Measurements from ENCODE around the gene TUBA1A. TPM values are rescaled to one million over a fixed set of nuclear protein-coding genes. Genes with fewer than 3 reads are reported as not detected.
"Not testable (repeated sequence)": the region's sequence is repeated elsewhere in the genome, so short reads cannot be mapped to it uniquely, and the experiment has no call there.

TUBA1A gene
- total RNA-seq, 1 donor from 2014 or later: 347 TPM

DNA sequence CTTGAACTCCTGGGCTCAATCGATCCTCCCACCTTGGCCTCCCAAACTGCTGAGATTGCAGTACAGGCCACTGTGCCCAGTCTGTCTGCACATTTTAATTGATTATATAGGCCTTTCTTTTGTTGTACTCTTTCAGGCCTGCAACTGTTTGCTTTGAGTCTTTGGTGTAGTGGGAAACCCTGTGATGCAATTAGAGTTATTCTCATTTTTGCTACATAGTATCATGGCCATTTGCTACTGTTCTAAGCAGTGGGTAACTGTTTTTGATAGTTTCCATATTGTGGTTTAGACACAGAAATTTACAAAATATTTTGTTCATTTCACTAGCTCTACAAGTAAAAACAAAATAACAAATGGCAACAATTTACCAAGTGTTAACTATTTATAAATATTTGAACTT is 51.4 kb downstream of the TUBA1A start:
- Mint-ChIP-seq H3K27me3 (ENCODE audit: low read depth) (no peaks in the 10 kb centered on the region), H3K9me3 (no peaks in the 10 kb centered on the region), H3K4me3 (no peak overlapping the region), H3K36me3 (no peaks in the 10 kb centered on the region), H3K27ac (no peak overlapping the region), H3K4me1 (peaks cover 12% of the 10 kb centered on the region)
- TF ChIP-seq CTCF (IDR thresholded peaks at IDR 0.05; ENCODE audit: unreplicated experiment): no peak
- no peak for DNase-seq (ENCODE audit: low spot score in 2 of 2, unreplicated experiment in 2 of 2)

GRCh38 chr12:49136997-49137396 is 51.9 kb downstream of the TUBA1A start:
- H3K27me3 Mint-ChIP-seq (ENCODE audit: low read depth); H3K36me3 Mint-ChIP-seq; H3K9me3 Mint-ChIP-seq; DNase-seq (ENCODE audit: low spot score in 2 of 2, unreplicated experiment in 2 of 2); H3K27ac Mint-ChIP-seq; H3K4me3 Mint-ChIP-seq: not testable (repeated sequence)
- H3K4me1 Mint-ChIP-seq: peaks cover 17% of the 10 kb centered on the region

Other genes starting within 250 kb of the TUBA1A start
- gene ARF3, start 231.6 kb downstream of the TUBA1A start, total RNA-seq: 123 to 125 TPM (median 125 TPM) in 3 replicates
- gene WNT10B, start 217.3 kb downstream of the TUBA1A start, total RNA-seq: 0.77 to 1.2 TPM (median 0.98 TPM) in 3 replicates
- not detected in 3 replicates for gene WNT1, start 210.8 kb downstream of the TUBA1A start, total RNA-seq
- 0.27 to 0.36 TPM (median 0.29 TPM) in 3 replicates for gene DDN, start 189.7 kb downstream of the TUBA1A start, total RNA-seq
- gene PRKAG1, start 170.3 kb downstream of the TUBA1A start, total RNA-seq: 58.7 to 61.8 TPM (median 59.4 TPM) in 3 replicates
- 125 to 137 TPM (median 136 TPM) in 3 replicates for gene KMT2D, start 128.3 kb downstream of the TUBA1A start, total RNA-seq
- gene RHEBL1, start 119.1 kb downstream of the TUBA1A start, total RNA-seq: 0.43 to 0.60 TPM (median 0.53 TPM) in 3 replicates
- 0.38 to 0.63 TPM (median 0.49 TPM) in 3 replicates for gene DHH, start 94.3 kb downstream of the TUBA1A start, total RNA-seq
- gene LMBR1L, start 78.2 kb downstream of the TUBA1A start, total RNA-seq: 142 to 160 TPM (median 149 TPM) in 3 replicates
- 745 to 765 TPM (median 754 TPM) in 3 replicates for gene TUBA1B, start 57.7 kb downstream of the TUBA1A start, total RNA-seq
- 120 to 123 TPM (median 122 TPM) in 3 replicates for gene TUBA1C, start 76.0 kb upstream of the TUBA1A start, total RNA-seq
- 0.38 TPM in 1 of 3 replicates, not detected in the others for gene PRPH, start 106.1 kb upstream of the TUBA1A start, total RNA-seq
- 29.5 to 30.8 TPM (median 29.8 TPM) in 3 replicates for gene TROAP, start 134.2 kb upstream of the TUBA1A start, total RNA-seq
- 0.20 TPM in 2 of 3 replicates, not detected in the other for gene C1QL4, start 148.1 kb upstream of the TUBA1A start, total RNA-seq
- gene DNAJC22, start 157.8 kb upstream of the TUBA1A start, total RNA-seq: 13.2 to 15.3 TPM (median 14.4 TPM) in 3 replicates
- gene SPATS2, start 178.4 kb upstream of the TUBA1A start, total RNA-seq: 68.3 to 71.2 TPM (median 69.0 TPM) in 3 replicates